Measurements from ENCODE around the gene KRTAP5-2. TPM values are rescaled to one million over a fixed set of nuclear protein-coding genes. Genes with fewer than 3 reads are reported as not detected.

Gene KRTAP5-2
- total RNA-seq, 2 donors from 2014 or later: not detected

- peaks cover 20% of the 10 kb centered on the region for H3K4me1 Mint-ChIP-seq
- Histone ChIP-seq H3K4me3 (ENCODE audit: low read length) (no peak overlapping the region), H3K9ac (ENCODE audit: extremely low read depth, low read length, poor library complexity, severe bottlenecking) (no peak overlapping the region), H3K27me3 (ENCODE audit: control insufficient read depth, insufficient read depth, low read length, poor library complexity, severe bottlenecking) (peaks cover 16% of the 10 kb centered on the region), H3K27ac (ENCODE audit: low read depth, low read length) (no peak overlapping the region), H3K4me1 (ENCODE audit: control insufficient read depth, insufficient read depth, low read length) (peaks cover 17% of the 10 kb centered on the region), H3K36me3 (ENCODE audit: control insufficient read depth, insufficient read depth, low read length) (no peaks in the 10 kb centered on the region), H3K9me3 (ENCODE audit: control insufficient read depth, low read length) (no peaks in the 10 kb centered on the region)
- H3K9me3 Mint-ChIP-seq: no peaks in the 10 kb centered on the region
- peak overlapping the region; percentile 48 for H3K27ac Mint-ChIP-seq
- H3K27me3 Mint-ChIP-seq (ENCODE audit: insufficient read depth): peaks cover 2% of the 10 kb centered on the region
- 86 to 89% methylated on average over 6 to 7 of the region's 7 CpGs for WGBS, 2 experiments (ENCODE audit: insufficient coverage in 1 of 2, insufficient read length in 1 of 2)
- no peak for DNase-seq
- no peak overlapping the region for H3K4me3 Mint-ChIP-seq
- TF ChIP-seq, protein P1, sequence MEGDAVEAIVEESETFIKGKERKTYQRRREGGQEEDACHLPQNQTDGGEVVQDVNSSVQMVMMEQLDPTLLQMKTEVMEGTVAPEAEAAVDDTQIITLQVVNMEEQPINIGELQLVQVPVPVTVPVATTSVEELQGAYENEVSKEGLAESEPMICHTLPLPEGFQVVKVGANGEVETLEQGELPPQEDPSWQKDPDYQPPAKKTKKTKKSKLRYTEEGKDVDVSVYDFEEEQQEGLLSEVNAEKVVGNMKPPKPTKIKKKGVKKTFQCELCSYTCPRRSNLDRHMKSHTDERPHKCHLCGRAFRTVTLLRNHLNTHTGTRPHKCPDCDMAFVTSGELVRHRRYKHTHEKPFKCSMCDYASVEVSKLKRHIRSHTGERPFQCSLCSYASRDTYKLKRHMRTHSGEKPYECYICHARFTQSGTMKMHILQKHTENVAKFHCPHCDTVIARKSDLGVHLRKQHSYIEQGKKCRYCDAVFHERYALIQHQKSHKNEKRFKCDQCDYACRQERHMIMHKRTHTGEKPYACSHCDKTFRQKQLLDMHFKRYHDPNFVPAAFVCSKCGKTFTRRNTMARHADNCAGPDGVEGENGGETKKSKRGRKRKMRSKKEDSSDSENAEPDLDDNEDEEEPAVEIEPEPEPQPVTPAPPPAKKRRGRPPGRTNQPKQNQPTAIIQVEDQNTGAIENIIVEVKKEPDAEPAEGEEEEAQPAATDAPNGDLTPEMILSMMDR (conservative IDR thresholded peaks at IDR 0.05): no peak
- H3K36me3 Mint-ChIP-seq (ENCODE audit: low read depth): no peaks in the 10 kb centered on the region
Measured at GRCh38 chr11:1567721-1568100, 30.4 kb downstream of the KRTAP5-2 start.

DNA sequence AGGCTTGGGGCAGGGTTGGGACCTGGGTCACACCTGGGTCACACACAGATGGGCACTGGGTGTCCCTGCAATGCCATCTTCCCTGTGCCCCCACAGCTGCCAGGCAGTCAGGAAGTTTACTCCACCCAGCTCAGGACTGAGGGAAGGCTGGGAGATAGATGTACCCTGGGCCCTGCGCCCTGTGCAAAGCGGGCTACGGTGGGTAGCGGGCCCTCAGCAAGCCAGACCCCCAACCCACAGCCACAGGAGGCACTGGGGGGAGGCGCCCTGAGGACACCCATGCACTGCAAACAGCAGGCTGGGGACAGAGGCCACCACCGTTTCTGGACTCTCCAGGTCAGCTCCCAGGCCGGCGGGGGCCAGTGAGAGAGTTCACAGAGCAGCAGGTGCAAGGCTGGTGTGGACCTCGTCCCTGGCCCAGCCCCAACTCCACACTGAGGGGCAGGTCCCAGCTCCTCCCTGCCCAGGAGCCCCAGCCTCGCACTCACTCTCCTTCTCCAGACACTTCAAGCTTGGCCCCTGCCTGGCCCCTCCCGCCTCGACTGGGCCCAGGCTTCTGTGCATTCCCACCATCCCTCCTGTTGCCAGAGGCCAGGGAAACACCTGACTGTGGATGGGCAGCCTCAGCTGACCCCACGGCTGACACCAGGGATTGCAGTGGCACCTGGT lies 30.9 kb downstream of the KRTAP5-2 start:
- Histone ChIP-seq H3K27ac (ENCODE audit: low read depth, low read length) (no peak overlapping the region), H3K9me3 (ENCODE audit: control insufficient read depth, low read length) (no peaks in the 10 kb centered on the region), H3K4me3 (ENCODE audit: low read length) (no peak overlapping the region), H3K36me3 (ENCODE audit: control insufficient read depth, insufficient read depth, low read length) (no peaks in the 10 kb centered on the region), H3K4me1 (ENCODE audit: control insufficient read depth, insufficient read depth, low read length) (peaks cover 17% of the 10 kb centered on the region), H3K27me3 (ENCODE audit: control insufficient read depth, insufficient read depth, low read length, poor library complexity, severe bottlenecking) (peaks cover 13% of the 10 kb centered on the region), H3K9ac (ENCODE audit: extremely low read depth, low read length, poor library complexity, severe bottlenecking) (no peak overlapping the region)
- Mint-ChIP-seq H3K9me3 (no peaks in the 10 kb centered on the region), H3K36me3 (ENCODE audit: low read depth) (no peaks in the 10 kb centered on the region), H3K4me1 (peaks cover 20% of the 10 kb centered on the region), H3K27me3 (ENCODE audit: insufficient read depth) (peaks cover 2% of the 10 kb centered on the region), H3K27ac (no peak overlapping the region), H3K4me3 (no peak overlapping the region)
- TF ChIP-seq, protein P1 (conservative IDR thresholded peaks at IDR 0.05): no peak
- no peak for DNase-seq
- WGBS, 2 experiments (ENCODE audit: insufficient coverage in 1 of 2, insufficient read length in 1 of 2): 81 to 87% methylated on average over 6 to 13 of the region's 13 CpGs

DNA sequence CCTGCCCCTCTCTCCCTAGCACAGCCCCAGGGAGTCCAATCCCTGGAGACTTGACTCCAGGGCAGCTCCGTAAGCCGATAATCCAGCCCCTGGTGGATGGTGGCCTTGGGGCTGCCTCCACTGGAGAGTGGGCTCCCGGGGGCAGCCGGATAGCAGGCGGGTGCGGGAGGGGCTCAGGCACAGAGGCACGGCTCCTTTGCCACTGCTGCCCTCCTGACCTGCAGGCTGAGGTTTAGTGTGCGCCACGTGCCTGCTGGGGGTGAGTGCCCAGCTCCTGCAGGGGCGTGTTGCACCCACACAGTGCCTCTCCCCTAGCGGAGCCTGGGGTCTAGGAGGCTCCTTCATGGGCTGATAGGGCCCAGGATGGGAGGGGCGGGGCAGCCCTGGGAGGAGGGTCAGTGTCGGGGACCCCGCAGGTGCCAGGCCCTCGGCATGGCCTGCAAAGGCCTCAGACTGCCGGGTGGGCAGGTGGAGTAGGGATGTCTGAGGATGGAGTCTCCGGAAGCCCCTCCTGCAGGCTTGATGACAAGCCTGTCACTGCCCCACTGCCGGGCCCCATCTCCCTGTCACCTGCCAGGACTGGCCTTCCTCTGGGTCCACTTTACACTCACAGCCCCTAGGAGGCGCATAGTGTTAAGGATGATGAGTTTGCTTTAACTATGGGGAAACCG lies 31.6 kb downstream of the KRTAP5-2 start:
- Histone ChIP-seq H3K4me3 (ENCODE audit: low read length) (no peak overlapping the region), H3K9me3 (ENCODE audit: control insufficient read depth, low read length) (no peaks in the 10 kb centered on the region), H3K36me3 (ENCODE audit: control insufficient read depth, insufficient read depth, low read length) (no peaks in the 10 kb centered on the region), H3K4me1 (ENCODE audit: control insufficient read depth, insufficient read depth, low read length) (peaks cover 17% of the 10 kb centered on the region), H3K27ac (ENCODE audit: low read depth, low read length) (no peak overlapping the region), H3K27me3 (ENCODE audit: control insufficient read depth, insufficient read depth, low read length, poor library complexity, severe bottlenecking) (peaks cover 13% of the 10 kb centered on the region), H3K9ac (ENCODE audit: extremely low read depth, low read length, poor library complexity, severe bottlenecking) (no peak overlapping the region)
- TF ChIP-seq, protein P1 (conservative IDR thresholded peaks at IDR 0.05): peak; percentile 63
- DNase-seq: no peak
- H3K9me3 Mint-ChIP-seq: no peaks in the 10 kb centered on the region
- no peaks in the 10 kb centered on the region for H3K36me3 Mint-ChIP-seq (ENCODE audit: low read depth)
- WGBS, 2 experiments (ENCODE audit: insufficient coverage in 1 of 2, insufficient read length in 1 of 2): 92% methylated on average over 11 to 16 of the region's 20 CpGs
- no peak overlapping the region for H3K27ac Mint-ChIP-seq
- peaks cover 20% of the 10 kb centered on the region for H3K4me1 Mint-ChIP-seq
- H3K27me3 Mint-ChIP-seq (ENCODE audit: insufficient read depth): peaks cover 2% of the 10 kb centered on the region
- H3K4me3 Mint-ChIP-seq: no peak overlapping the region

All from endodermal cell (in vitro differentiated cells).